NCI-H2227 treated with DMSO at 0.1 percent for 48 hours (cell line): ENCODE results near the gene CERS6.

Source experiments
- DNase-seq: peaks from one replicate; lab custom pipeline; 2025; lab: John Stamatoyannopoulos, UW

The CERS6 gene

DNA sequence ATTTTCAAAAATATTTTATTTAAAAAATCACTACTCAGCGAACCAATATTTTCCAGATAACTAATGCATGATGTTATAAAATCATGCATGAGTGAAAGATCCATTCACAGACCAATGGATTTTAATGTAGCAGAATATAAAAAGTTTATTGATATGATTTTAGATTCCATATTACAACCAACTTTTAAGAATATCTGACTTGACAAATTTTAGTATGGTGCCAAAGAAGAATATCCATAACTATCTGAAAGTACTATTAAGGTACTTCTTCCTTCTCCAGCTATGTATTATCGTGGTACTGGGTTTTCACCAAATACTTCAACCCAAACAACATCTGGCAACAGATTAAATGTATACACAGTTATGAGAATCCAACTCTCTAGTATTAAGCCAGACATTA, 246.5 kb downstream of the CERS6 start:
- no peak for DNase-seq

DNA sequence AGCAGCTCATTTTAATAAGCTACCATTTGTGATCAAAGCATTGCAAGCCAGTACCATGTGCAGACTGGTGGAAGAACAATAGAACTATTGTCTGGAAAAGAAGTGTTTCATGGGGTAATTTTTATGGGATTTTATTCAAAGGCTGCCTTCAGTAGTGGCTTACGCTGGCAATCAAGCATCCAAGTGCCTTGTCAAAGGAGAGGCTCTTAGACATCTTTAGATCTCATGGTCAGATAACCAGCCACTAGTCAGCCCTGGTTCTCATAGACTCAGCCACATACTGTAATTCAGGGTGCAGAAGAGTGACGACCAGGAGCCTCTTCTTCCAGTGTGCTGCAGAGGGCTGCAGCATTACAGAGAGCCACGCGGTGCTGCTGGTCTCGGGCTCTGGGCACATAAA, 247.9 kb downstream of the CERS6 start:
- DNase-seq = no peak

DNA sequence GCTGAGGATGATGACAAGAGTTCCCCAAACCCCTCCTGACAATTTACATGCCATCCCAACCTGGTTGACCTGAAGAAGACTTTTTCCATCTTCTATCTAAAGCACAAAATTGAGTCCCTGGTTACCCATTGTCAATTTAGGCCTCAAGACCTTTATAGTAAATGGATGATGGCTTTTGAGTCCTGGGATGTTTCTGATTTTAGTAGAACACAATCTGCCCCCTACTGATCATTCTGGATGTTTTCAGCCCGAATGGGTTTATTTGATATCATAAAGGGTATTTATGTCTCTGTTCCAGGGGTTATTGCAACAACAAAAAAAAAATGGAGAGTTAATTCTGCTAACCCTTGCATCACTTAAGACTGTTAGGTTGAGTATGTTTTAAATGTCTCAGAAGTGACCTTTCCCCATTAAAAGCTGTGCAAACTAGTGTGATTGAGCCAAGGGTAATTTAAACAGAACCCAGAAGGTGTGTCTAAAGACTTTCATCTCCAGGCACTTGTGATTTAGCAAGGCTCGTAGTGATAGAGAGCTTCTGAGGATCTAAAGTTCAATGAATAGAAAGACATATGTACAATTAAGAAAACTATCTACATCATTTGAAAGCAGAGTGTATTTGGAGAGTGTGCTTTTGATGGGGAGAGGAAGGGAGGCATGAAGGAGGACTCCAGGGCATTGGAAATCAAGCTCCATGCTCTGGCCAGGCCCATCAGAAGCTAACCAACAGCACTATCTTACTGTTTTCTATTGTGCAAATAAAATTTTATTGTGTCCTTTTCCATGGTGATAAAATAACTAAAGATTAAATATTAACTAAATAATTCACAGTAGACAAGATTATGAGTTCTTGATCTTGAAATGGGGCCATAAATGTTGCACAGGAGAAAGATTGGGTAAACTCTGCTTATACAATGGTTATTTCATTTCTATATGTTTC, 249.7 kb downstream of the CERS6 start:
- peak; percentile 59 for DNase-seq

DNA sequence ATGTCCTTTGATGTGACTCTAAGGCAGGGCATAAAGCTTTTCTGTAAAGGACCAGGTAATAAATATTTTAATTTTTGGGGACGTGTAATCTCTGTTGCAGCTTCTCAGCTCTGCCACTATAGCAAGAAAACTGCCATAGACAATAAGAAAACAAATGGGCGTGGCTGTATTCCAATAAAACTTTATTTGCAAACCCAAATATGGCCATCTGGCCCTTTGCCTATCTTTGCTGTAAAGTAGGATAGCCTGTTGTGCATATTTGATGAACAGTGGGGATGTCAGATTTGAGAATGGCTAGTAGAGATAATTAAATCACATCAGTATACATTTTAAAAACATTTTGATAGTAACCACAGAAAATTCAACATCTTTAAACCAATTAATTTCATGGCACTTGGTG, 250.7 kb downstream of the CERS6 start:
- DNase-seq = no peak

DNA sequence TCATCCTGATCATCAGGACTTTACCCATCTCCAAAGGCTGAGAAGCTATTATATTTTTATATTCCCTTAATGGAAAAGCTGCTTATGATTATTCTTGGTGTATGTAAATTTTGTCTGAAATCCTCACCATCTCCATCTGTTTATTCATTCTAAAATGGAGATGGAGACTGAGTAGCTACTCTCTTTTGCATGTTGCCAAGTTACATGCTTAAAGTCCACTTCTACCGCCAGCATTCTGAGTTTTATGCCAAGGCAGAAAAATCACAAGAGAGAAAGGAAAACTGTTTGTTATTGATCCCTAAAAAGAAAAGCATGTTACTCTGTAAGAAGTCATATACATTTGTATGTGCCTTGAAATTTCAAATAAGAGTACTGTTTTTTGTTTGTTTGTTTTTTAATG, 252.0 kb downstream of the CERS6 start:
- no peak for DNase-seq

DNA sequence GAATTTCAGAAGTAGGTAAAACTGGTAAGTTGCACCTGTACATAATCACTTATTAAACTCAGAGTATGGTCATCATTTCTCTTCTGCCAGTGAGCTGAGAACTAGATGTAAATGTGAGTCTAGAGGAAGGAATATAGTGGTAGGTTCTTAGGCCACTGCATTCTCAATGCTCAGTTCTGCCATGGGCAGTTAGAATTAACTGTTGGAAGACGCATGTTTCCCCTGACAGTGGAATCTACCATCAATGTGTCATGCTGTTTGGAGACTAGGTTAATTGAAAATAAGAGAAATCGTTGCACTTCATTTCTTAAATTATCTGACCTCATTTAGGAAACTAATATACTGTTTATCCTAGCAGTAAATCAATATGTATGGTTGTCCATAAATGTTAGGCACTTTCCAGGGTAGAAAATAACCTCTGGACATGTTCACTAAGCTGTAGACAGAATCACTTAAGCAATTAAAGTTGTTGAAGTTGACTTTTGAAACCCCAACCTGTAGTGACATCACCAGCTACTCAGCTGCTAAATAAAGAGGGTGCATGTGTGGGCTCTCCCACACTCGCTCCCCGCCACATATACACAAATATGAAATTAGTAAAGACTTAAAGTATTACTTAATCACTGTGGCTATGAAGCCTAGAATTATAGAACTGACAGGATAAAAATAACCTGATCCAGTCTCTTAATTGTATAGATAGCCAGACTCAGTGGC, 254.8 kb downstream of the CERS6 start:
- DNase-seq = no peak

DNA sequence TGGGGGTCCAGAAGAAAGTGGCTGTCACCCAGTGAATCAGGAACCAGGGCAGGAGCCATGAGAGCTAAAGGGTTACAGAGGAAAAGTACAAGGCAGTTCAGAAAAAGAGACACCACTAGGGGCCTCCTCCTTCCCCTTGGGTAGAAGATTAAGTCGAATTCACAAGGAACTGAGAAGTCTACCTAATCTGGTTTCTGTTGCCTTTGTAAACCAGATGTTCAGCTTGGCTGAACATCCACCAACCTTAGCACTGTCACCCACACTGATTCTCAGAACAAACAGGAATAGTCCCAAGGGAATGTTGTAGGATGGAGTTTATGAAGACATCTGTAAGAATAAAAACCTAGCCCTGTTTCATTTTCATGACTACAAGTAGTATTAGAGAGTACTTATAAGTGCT, 256.0 kb downstream of the CERS6 start:
- DNase-seq = no peak

DNA sequence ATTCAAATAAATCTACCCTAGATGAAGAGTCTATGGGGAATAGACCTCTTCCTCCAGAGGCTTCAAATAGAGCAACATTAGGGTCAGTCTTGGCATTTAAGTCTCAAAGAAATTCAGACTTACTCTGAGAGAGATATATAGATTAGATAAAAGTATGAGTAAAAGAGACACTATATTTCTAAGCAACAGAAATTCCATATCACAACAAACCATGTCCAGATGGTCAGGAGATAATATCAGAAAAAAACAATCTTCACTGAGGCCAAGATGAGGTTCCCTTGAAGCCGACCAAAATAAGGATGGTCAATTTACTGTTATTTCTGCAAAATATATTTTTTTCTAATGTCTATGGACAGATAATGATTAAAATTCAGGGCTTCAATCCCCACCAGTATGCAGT, 257.3 kb downstream of the CERS6 start:
- no peak for DNase-seq

DNA sequence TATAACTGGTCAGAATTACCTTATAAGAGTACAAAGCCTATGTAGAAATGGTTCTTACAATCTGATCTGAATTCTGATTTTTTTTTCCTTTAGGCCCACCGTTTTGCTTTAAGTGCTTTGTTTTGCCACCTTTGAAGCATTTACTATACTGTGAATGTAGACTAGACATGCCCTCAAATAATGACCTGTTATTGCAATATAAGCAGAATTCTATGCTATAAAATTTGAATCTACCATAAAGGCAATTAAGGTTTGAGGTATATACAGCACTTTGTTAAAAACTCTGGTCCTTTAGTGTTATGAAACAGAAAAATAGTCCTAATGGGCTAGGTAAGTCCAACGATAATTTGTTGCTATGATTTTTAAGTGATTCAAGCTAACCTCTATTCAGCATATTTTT, 259.8 kb downstream of the CERS6 start:
- DNase-seq = no peak

DNA sequence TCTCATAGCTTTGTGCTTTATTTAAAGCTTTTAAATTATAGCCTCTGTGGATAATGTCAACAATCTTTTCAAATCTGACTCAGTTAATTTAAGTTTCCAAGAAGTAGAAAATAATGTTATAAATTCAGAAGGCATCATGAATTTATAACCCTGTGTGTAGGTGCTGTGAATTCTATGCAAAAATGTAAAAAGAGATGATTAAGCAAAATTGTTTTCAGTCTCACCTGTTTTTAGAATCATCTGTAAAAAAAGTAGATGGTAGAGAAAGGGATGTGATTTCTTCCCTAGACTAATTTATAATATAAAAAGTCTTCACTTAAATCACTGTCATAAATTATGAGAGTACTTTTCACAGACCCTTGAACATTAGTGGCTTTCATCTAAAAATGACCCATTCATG, 260.8 kb downstream of the CERS6 start:
- no peak for DNase-seq

DNA sequence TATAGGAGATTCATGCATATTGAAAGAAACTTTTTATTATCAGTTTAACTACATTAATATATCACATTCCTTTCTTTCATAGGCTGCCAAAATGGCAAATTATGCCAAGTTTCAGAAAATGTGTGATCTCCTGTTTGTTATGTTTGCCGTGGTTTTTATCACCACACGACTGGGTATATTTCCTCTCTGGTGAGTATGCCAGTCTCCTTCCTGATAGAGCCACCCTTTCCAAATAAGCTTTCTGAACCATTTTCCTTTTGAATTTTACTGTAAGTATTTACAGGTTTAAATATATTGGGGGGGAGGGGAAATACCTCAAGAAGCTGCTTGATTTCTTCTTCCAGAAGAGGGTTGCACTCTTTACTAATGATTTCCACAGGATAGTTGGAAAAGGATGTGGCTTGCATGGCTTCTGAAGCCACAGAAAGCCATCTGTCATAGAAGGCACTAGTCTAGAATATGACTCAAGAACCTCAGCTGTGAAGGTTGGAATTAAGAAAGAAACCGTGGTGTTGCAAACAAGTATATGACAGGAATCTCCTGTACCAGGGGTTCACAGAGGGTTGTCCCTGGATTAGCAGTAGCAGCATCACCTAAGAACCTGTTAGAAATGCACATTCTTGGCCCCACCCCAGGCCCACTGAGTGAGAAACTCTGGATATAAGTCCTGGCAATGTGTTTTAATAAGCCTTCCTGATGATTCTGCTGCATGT, 261.9 kb downstream of the CERS6 start:
- no peak for DNase-seq

DNA sequence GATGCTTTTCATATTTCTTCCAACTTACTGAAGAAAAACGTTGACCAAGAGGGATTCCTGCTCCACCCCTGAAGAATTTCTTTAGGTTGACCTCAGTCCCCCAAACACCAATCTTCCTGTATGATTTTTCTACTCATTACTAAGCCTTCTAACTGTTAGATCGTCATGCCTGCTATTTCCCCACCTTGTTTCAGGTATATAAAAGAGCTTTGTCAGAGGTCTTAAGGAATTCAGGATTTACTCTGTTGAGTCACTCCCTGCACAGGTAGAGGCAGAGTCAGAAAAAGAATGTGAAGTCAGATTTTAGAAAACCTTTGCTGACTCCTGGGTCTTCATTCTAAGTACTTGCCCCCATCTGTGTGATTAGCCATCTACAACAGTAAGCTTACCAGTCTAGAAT, 262.6 kb downstream of the CERS6 start:
- DNase-seq = no peak

DNA sequence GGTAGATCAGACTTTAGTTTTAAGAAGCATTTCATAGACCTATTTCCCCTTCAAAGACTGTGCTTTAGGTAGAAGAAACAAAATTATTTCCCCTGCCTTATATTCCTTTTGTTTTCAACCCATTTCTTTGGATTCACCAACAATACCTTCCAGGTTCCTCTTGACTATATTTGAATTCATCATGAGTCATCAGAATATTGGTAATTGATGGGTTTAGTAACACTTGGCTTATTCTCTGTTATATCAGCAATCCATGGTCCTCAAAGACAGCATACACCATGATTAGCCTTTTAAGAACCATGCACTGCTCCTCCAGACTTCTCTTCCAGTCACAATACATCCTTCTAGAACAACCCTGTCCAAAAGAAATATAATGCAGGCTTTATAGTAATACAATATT, 263.4 kb downstream of the CERS6 start:
- no peak for DNase-seq

DNA sequence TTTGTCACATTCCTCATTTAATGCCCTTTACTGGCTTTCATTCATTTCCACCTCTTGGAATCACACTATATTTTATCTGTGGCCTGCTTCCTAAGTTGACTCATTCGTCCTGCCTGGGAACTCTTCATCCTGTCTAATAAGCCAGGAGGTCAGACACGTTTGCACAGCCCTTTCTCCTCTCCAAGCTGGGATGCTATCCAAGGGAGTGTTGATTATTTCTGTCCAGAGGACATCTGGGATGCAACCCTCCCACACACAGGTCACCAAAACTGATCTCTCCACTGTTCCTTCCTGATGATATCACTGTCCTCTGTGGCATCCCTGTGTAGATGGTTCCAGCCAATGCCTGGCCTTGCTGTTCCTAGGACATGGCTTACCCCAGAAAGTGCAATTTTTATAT, 266.5 kb downstream of the CERS6 start:
- DNase-seq = no peak

DNA sequence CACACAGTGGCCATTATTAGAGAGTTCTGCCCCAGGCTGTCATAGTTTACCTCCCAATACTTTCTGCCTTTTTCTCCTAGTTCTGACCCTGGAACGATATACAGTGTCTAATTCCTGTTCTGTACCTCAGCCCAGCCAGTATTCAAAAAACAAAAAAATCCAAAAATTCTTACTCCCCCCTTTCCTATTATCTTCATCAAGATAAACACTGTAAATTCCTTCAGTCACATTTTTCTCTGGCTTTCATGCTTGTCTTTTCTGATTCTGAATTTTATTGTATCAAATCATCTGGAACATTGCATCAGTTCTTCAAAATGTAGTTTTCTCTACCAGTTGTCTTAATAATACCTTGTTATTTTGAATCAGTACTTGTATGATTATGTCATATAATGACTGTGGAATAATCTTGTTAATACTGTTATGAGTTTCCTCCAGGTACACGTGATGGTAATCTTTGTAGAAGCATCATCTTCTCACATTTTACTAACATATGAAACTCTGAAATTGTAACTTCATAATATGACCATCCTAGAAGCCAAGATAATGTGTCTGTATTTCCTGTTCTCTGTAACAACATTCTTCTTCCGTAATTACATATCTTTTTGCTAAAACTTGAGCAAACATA, 267.3 kb downstream of the CERS6 start:
- DNase-seq = no peak

DNA sequence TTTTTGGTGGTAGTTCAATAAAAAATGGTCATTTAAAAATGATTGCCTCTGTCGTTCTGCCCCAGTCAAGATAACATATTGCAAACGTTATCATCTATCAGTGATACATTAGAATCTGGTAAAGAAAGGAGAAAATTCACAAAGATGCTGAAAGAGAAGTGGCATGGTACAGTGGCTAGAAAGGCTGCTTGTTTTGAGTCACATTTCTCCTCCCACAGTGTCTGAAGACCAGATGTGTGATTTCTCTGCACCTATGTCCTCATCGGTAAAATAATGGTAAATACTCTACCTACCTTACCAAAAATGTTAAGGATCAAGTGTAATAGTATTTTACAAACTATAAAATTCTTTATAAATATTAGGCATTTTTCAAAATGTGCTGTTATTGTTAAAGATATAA, 270.3 kb downstream of the CERS6 start:
- no peak for DNase-seq

DNA sequence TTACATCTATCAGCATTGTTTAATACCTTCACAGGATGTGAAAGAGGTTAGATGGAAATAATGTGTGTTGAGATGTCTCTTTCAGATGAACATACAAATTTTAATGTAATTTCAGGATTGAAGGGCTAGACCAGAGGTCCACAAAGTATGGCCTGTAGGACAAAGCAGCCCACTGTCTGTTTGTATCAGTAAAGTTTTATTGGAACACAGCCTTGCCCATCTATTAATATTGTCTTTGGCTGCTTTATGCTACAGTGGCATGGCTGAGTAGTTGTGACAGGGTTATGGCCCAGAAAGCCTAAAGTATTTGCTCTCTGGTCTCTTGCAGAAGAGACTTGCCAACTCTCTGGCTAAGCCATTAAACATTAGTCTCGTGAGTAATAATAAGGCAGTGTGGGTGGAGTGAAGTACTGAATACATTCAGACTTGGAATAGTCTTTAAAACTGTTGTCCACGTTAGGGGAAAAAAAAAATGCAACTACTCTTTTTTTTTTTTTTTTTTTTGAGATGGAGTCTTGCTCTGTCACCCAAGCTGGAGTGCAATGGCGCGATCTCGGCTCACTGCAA, 271.9 kb downstream of the CERS6 start:
- DNase-seq = no peak

DNA sequence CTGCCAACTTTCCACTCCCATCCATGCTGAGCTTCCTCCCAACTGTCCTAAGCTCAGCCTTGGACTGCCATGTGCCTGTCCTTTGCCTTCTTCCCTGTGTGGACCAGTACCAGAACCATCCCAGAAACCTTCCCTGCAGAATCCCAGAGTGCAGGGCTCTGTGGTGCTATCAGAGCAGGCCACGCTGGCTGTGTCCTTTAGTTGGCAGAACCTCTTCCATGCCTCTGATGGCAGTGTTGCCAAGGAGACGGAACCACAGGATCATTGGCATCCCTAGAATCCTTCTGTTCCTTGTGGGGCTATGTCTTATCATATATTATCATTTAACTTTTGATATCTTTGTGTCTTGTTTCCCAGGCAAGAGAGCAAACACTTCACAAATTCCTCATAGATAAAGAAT, 273.4 kb downstream of the CERS6 start:
- DNase-seq = no peak

DNA sequence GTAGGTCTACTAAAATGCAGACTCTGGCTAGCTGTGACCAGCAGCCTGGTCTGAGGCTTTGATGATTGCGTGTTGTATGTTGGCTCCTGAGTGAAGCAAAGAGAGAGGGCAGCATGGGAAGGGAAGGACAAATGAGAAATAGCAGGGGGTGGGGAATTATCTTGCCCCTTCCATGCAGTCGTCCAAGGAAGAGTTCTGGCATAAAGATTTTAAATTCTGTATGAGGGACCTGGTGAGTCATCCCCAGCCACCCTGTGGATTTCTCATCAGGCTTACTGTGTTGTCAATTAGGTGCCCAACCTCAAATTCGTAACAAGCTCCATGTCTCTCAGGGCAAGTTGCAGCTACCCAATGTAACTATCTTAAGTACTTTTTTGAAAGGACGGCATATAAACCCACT, 274.3 kb downstream of the CERS6 start:
- DNase-seq = no peak

DNA sequence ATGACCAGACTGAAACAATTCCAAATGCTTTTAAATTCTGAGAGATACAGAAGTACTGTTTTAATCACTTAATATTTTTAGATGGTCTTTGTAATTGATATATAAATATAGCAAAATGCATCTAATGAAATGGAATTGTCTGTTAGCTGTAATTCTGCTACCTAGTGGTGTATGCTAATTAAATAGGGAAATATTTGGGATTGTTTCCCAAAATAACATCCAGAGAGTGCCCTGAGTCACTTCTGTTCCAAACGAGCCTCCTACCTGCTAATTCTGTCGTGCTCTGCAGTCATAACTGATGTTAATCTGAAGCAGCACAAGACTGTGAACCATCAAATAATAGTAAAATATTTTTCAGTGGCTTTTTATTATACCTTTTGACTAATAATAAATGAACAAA, 274.9 kb downstream of the CERS6 start:
- no peak for DNase-seq

DNA sequence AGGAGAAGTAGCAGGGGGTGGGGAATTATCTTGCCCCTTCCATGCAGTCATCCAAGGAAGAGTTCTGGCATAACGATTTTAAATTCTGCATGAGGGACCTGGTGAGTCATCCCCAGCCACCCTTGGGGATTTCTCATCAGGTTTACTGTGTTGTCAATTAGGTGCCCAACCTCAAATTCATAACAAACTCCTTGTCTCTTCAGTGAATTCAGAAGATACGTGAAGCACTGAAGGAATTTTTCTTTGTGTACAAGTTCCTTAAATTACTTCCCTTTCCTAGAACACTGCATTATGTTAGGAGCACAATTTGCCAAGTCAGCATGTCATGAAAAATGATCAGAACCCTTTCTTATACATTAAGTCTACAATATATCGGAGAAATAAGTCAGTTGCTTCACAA, 275.5 kb downstream of the CERS6 start:
- DNase-seq = no peak

DNA sequence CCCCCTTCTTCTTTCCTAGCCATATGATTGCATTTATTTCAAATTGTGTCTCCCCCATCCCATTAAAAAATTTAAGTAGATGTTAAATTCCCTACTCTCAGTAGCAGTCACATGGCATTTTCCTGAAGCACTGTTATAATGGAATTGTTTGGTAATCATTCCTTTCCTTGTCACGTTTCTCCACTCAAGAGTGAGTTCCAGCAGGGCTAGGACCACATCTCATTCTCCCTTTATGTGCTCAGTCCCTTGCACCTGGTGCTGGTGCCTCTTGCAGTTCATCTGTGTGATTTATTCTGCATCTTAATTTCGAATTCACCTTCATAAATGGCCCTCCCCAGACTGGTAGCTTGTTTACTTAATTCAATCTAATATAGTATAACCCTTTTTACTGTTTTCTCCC, 276.0 kb downstream of the CERS6 start:
- no peak for DNase-seq
